ENCODE results near the gene DAPK1. TPM values are rescaled to one million over a fixed set of nuclear protein-coding genes. Genes with fewer than 3 reads are reported as not detected.

Gene DAPK1
- total RNA-seq, 4 donors from 2014 or later, result 8.8 to 18.3 (median 9.9) TPM

GRCh38 chr9:87573841-87574342 lies 76.2 kb downstream of the DAPK1 start:
- no peak overlapping the region for H3K4me3 ChIP-seq (ENCODE audit: low read depth, poor library complexity, severe bottlenecking)
- intact Hi-C loops (cut with DNase I; ENCODE audit: low total_unique reads), result no loop called here
- no peak for DNase-seq (ENCODE audit: low spot score in 2 of 2)
- TF ChIP-seq POLR2A (IDR thresholded peaks at IDR 0.05) (no peak), CTCF (IDR thresholded peaks at IDR 0.05) (no peak)
- 90 to 91% methylated on average over 1 of the region's 1 CpG for WGBS, 2 donors

- WGBS, 2 donors, result 87 to 93% methylated on average over 7 of the region's 7 CpGs
- intact Hi-C loops (cut with DNase I; ENCODE audit: low total_unique reads), result no loop called here
- no peak overlapping the region for H3K4me3 ChIP-seq (ENCODE audit: low read depth, poor library complexity, severe bottlenecking)
- TF ChIP-seq POLR2A (IDR thresholded peaks at IDR 0.05), result no peak
- TF ChIP-seq CTCF (IDR thresholded peaks at IDR 0.05), result no peak
- no peak for DNase-seq (ENCODE audit: low spot score in 2 of 2)
Measured at GRCh38 chr9:87577746-87578145, 80.1 kb downstream of the DAPK1 start.

- intact Hi-C loops (cut with DNase I; ENCODE audit: low total_unique reads), result no loop called here
- no peak for TF ChIP-seq POLR2A (IDR thresholded peaks at IDR 0.05)
- TF ChIP-seq CTCF (IDR thresholded peaks at IDR 0.05), result no peak
- no peak for DNase-seq (ENCODE audit: low spot score in 2 of 2)
- no peak overlapping the region for H3K4me3 ChIP-seq (ENCODE audit: low read depth, poor library complexity, severe bottlenecking)
- 77 to 78% methylated on average over 2 of the region's 2 CpGs for WGBS, 2 donors
Measured at GRCh38 chr9:87578625-87579024, 81.0 kb downstream of the DAPK1 start.

- DNase-seq (ENCODE audit: low spot score in 2 of 2), result no peak
- H3K4me3 ChIP-seq (ENCODE audit: low read depth, poor library complexity, severe bottlenecking), result no peak overlapping the region
- no peak for TF ChIP-seq CTCF (IDR thresholded peaks at IDR 0.05)
- TF ChIP-seq POLR2A (IDR thresholded peaks at IDR 0.05), result no peak
- WGBS, 2 donors, result 87 to 91% methylated on average over 2 of the region's 2 CpGs
- intact Hi-C loops (cut with DNase I; ENCODE audit: low total_unique reads), result no loop called here
Measured at GRCh38 chr9:87579781-87580541, 82.3 kb downstream of the DAPK1 start.

GRCh38 chr9:87580941-87581438 lies 83.3 kb downstream of the DAPK1 start:
- TF ChIP-seq CTCF (IDR thresholded peaks at IDR 0.05) (no peak), POLR2A (IDR thresholded peaks at IDR 0.05) (no peak)
- intact Hi-C loops (cut with DNase I; ENCODE audit: low total_unique reads), result no loop called here
- H3K4me3 ChIP-seq (ENCODE audit: low read depth, poor library complexity, severe bottlenecking), result no peak overlapping the region
- DNase-seq (ENCODE audit: low spot score in 2 of 2), result no peak
- 94 to 95% methylated on average over 10 of the region's 10 CpGs for WGBS, 2 donors
